ENCODE data around the gene MRPL45.

MRPL45 gene

DNA sequence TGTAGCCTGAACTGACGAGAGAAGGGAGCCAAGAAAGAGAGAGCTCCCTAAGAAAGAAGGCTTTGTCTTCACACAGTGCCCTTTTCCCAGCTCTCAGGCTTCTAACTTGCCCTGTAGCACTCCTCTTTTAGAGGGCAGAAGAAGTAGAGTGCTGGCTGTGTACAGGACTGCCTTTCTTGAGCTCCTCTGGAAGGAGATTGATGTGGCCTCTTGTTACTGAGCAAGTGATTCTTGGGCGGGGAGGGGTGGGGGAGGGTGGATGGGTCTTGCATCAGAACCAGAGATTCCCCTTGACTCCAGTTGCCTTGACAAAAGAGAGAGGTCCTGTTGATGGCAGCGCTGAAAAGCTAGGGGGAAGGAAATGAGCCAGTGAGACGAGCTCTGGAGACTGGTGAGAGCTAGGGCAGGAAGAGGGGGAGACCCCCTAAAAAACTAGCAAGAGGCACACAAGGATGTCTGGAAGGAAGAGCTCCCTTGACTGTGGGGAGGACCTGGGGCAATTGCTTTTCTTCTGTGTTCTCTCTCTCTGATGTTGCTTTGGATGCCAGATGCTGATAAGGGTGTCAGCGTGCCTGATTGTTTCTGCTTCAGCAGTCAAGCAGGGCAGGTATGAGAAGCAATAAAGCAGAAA lies 28.4 kb downstream of the MRPL45 start:
- DNase-seq, result no peak

DNA sequence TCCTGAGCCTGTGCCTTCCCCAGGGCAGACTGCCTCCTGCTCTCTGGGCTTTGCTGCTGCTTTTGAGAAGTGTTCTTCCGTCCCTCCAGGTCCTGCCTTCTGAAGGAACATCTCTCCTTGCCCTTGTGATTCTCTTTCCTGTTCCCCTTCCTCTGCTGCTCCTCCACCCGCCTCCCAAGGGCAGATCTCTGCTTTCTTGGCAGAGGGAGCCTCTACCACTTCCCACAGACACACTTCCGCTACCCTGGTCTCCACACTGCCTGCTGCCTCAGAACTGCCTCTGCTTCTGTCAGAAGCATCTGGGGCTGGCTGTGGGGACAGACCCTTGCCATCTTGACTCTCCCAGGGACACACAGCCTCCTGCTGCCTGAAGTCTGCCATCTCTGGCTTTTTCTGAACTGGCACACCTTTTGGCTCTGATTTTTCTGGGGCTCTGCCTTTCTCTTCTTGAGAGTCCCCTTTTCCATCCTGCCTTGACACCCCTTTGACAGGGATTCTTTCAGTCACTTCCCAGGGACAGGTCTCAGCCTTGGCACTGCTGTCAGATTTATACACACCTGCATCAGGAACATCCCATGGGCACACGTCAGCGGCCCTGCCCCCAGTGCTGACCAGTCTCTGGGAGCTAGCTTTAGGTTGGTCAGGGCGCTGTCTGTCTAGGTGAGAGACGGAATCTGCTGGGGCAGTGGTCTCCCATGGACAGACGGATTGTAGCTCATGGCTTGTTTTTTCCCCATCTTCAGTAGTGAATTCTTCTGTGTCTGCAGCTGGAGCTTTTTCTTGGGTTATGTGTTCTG lies 30.2 kb downstream of the MRPL45 start:
- no peak for DNase-seq

DNA sequence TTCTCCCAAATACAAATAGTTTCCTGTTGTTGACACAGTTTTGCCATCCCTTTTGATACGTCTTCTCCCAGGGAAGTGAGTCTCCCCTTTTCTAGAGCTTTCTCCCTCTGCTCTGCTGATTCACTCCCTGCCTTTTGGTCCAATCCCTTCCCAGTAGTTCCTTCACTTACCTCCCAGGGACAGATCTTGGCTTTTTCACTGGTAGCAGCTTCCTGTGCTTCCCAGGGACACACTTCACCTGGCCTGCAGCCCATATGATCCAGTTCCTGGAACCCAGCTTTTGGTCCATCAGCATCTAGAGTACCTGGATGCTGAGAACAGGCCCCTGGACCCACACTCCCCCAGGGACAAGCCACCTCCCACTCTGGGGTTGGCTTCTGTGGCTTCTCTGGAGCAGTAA lies 31.0 kb downstream of the MRPL45 start:
- DNase-seq, result no peak

DNA sequence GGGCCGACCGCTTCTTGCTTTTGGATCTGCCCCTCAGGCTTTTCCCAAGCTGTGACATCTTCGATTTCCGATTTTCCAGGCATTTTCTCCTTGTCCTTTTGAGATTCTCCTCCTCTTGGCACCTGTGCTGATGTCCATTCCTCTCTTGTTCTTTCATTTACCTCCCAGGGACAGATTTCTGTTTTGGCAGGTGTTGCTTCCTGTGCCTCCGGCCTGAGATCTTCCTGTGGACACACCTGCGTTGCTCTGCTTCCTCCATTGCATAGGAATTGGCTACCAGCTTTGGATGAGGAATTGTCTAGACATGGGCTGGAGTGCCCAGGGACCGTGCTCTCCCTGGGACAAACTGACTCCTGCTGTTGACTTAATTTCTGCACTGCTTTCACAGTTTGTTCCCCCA lies 31.7 kb downstream of the MRPL45 start:
- no peak for DNase-seq

DNA sequence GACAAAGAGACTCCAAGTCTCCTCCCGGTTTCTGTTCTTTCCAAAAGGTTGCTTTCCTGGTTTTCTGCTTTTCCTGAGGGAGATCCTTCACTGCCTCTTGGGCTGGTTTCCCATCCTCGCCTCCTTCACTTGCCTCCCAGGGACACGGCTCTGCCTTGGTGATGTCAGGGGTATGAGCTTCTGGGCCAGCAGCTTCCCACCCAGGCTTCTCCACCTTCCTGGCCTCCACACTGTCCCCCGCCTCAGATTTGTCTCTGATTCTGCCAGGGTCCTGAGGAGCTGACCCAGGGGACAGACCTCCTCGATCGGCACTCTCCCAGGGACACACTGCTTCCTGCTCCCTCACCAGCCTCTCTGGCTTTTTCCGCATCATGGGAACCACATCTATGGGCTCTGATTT lies 32.3 kb downstream of the MRPL45 start:
- no peak for DNase-seq

DNA sequence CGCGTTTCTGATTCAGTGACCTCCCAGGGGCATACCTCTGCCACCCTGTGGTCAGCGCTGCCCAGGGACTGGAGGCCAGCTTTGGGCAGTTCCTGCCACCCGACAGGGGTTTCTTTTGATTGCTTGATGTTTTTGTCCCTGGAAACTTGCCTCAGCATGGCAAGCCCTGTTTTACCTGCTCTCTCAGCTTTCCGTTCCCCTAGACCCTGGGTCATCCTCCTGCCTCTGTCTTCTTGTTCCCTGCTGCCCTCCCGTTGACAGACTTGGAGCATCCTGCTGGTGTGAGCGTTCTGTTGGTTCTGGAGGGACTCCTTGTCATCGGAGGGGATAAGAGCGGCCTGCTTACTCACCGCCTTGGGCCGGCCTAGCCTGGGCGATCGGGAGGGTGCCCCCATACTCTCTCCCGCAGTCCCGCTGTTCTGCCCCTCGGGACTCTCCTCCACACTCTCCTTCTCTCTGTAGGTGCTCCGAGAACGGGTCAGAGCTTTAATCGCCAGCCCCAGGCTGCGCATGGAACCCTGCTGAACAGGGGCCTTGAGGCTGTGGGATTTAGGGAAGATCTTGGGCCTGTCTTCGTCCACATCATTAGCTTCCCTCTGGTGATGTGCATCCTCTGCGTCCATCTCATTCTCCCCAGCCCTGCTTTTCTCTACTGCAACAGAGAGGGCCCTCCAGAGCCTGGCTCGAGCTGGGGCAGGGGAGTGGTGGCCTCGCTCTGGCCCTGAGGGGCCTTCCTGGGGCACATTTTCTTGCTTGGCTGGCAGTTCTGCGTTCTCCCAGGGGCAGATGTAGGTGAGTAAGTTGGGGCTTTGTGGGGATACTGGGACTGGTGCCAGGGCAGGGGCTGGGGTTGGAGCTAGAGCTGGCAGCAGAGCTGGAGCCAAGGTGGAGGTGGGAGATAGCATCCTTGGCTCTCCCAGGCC lies 33.1 kb downstream of the MRPL45 start:
- no peak for DNase-seq

DNA sequence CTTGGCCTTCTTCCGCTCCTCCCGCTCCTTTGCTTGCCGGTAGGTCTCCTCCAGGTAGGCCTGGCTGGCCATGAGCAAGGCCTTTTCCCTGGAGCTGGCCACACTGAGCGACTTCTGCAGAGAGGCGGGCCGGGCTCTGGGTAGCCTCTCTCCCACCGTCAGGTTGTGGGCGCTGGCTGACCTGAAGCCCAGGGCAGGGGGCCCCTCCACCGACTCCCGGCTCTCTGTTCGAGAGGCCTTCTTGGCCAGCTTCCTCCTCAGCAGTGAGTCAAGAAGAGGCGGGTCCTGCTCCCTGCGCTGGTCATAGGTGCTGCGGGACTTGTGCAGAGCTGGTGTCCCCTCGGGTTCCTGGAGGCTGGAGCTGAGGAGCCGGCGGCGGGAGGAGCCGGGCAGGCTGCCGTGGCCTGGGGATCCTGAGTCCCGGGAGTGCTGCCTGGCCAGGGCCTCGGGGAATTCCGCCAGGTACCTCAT lies 34.0 kb downstream of the MRPL45 start:
- no peak for DNase-seq

DNA sequence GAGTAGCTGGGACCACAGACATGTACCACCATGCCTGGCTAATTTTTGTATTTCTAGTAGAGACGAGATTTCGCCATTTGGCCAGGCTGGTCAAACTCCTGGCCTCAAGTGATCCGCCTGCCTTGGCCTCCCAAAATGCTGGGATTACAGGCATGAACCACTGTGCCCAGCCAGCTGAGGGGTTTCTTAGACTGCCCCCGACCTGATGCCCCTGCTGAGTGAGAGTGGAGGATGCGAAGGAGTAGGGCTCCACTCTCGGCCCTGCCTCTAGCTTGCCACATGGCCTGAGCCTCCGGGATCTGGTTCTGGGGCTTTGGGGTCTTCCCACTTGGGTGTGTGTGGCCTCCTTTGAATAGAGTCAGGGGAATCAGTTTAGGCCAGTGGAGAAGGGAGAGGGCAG lies 35.8 kb downstream of the MRPL45 start:
- no peak for DNase-seq

DNA sequence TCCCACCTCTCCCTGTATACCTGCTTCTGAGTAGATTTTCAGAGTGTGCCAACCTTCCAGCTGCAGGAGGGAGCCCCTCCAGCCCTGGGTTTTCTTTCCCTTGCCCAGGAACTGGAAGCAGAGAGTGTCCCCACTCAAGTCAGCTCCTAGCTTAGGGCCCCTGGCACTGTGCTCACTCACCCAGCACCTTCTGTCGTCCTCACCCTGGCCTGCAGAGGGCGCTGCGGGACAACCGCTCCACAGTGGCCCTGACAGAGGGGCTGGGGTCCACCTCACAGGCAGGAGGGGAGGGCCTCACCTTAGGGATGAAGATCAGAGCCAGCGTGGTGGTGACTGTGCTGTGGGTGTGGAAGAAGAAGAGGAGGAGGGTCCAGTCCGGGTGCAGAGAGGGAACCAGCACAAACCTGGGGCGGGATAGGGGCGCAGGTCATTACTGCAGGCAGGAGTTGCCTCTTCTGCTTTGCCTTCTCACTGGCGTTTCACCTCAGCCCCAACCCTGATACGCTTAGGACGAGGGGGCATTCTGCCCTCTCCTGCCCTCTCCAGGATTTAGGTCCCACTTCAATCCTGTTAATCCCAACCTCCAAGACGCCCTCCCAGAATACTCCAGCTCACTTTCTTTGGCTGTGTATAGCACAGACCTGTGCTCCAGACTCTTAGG lies 36.8 kb downstream of the MRPL45 start:
- DNase-seq, result no peak

DNA sequence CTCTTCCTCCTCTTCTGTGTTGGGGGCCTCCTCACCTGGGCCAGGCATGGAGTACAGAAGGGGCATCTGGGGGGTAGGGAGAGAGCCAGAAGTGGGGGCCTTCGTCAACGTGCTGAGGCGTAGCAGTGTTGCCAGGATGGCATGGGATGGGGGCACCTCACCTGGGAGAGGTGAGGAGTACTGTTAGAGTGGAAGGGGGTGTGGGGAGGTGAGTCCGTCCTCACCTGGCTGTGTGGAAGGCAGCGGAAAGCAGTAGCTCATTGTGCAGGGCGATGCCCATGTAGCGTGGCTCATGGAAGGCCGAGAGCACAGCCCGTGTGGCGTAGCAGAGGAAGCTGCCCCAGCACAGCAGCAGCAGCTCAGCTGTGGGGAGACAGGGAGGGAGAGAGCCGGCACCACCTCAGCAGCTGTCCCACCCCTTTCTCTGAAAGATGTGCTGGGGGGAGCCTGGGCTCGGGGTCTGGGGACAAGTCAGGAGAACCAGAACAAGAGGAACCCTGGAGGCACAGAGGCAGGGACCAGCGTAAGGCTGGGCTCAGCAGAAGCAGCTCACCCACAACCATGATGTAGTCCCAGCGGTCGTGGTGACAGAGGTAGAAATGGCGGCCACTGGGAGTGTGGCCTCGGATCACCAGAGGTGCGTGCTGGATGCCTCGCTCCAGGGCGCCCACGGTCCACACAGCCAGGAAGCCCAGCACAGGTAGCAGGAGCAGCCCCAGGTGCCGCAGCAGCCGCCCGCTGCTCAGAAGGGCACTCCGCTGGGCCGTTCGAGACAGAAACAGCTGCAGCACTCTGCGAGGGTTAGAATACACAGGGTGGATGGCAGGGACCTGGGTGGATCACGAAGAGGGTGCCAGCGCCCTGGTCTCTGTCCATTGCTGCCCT lies 37.8 kb downstream of the MRPL45 start:
- DNase-seq, result no peak

DNA sequence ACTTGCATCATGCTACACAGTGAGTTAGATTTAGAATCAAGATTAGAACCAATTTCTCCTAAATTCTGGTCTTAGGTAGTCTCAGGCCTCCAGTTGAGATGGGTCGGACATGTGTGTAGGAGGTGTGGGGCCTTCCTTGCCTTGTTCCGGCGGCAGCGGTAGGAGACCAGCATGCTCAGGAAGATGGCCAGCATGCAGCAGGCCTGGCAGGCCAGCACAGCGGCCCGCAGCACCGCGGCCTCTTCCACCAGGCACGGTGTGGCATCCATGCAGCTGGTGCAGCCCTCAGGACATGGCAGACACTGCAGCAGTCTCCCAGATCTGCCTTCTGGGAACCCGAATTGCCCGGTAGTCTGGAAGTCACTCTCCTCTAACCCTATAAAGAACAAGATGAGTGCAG lies 39.9 kb downstream of the MRPL45 start:
- no peak for DNase-seq

DNA sequence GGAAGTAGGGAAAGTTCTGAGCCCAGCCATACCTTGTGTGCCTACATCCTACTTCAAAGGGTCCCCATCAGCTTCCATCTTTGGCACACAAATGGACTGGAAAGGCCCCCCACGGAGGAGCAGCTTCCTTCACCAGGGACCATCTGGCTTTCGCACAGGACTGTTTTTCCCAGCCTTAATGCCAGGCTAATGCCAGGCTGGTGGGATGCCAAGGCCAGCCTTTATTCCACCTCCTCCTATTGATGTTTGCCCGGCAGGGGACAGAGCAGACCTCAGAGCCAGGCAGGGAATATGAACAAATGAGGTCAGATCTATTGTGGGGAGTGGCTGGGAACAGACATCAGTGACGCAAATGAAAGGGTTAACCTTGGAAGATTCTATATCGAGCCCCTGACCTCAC lies 41.1 kb downstream of the MRPL45 start:
- no peak for DNase-seq

DNA sequence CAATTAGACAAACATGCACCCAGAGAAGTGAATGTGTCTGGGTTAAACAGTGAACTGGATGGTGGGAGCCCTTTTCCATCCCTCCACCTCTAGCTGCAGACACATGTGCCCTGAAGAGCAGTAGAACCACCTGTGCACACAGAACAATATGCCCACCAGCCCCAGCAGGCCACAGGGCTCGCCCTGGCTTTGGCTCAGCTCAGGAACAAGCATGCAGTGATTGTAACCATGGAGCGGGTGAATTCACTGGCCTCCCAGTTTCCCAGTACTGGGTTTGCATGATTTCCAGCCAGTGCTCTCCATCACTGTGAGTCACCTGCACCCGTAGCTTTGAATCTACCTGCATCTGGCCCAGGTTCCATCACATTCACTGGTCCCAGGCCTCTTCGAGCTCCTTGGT lies 41.6 kb downstream of the MRPL45 start:
- no peak for DNase-seq

DNA sequence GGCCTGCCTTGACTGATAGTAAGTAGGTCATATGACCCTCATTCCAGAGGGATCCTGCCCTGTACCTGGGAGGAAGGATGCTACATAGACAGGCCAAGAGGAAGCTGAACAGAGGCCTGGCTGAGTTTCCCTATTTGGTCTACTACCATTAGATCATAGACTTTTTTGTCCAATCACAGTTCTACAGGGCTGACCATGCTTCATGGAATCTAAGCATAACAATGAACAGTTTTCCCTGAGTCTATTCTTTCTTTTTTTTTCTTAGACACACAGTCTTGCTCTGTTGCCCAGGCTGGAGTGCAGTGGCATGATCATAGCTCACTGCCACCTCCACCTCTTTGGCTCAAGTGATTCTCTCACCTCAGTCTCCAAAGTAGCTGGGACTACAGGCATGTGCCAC lies 42.9 kb downstream of the MRPL45 start:
- DNase-seq, result no peak

DNA sequence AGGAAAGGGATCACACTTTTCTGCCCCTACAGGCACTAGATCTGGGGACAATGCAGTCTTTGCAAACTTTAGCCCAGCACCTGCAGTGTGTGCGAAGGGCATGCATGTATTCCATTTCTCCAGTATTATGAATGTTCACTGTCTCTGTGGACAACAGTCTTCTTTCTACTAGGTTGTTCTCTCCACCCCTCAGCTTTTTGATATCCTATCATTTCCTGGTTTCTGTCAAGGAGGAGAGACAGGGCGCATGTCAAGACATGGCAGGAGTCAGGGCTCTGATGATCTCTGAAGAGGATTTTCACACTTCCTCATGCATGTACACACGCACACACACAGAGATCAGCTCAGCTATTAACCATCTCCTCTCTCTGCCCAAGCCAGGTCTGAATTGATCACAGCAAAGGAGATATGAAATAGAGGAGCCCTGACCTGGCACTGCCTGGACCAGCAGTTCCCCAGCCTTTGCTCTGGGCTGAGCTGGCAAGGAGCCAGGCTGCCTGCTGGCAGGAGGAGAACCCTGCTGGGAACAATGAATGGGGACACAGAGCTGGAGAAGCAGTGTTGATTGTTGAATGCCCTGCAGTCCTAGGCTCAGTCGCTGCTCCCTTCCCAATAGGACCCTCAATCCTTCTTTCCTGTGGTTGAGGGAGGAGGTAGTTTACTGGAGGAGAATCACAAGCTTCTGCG lies 44.2 kb downstream of the MRPL45 start:
- no peak for DNase-seq

DNA sequence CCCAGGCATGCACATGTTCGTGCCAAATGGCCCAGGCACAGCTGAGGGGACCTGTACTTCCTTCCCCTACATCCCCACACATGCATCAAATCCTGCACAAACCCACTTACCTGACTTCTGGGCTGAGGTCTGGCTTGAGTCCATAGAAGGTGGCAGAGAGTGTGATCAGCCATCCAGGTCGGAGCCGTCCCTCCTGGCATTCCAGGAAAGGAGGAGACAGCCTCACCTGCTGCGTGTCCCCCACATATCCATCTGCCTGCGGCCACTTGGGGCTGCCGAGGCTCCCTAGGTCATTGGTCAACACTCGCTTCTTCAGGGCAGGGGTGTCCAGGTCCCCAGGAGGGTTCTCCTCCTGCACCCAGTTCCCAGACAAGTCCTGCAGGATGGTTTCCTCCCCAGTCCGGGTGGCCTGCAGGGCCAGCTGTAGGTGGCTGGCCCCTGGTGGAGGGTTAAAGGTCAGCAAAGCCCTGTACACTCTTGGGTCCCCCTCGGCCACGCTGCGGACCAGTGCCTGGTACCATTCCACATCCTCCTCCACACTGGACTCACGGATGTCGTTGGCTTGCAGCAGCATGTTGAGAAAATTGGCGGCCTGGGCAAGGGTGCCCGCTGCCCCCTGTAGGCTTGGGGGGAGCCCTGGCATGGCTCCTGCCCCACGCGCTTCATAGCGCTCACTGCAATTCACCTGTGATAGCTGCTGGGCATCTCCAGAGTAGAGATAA lies 46.1 kb downstream of the MRPL45 start:
- DNase-seq, result no peak

DNA sequence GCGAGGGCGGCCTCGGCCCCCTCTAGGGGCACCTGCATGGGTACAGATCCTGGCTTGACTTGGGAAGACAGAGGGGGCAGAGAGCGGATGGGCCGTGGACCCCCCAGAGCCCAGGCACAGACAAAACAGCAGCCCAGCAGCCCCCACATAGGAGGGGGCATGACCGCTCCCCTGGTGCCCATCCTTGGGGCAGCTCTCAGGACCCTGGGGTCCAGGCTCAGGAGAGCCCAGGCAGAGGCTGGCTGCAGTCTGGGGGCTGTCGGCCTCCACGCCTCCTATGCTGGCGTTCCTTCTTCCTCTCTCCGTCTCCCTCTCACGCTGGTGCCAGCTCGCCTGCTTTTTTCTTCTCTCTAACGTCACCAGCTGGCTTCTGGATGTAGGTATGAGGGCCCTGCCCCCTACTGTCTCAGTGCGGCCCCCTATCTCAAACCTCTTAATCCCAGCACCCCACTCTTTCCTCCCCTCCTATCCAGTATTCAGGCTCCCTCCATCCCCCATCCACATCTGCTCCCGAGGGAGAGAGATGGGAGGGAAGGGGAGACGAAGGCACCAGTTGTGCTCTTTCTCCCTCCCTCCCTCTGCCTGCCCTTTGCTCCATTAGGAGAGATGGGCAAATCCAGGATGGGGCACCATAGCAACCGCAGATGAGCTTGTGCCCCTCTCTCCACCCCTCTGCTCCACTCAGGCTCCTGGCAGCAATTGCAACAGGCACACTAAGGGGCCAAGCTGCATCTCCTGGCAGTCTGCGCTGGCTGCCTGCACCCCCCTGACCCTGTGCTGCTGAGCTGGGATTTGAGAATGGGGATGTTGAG lies 46.8 kb downstream of the MRPL45 start, which contains the start of gene GPR179:
Gene GPR179 (minus strand): TSS at position 349 of the 812 bp plus-strand sequence. CDS start 167 bp downstream, at position 182.
- no peak for DNase-seq

DNA sequence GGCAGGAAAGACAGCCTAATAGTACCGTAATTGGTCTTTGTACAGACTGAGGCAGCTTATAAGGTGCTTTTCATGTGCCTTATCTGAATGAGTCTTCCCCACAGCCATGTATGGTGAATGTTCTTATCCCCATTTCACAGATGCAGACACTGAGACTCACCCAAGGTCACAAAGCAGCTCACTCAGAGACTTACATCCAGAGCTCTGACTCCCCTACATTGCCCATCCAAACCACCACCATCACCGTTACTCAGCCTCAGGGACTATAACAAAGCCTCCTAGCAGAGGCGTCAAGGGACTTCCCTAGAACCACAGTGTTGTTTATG lies 47.4 kb downstream of the MRPL45 start:
- DNase-seq, result no peak

DNA sequence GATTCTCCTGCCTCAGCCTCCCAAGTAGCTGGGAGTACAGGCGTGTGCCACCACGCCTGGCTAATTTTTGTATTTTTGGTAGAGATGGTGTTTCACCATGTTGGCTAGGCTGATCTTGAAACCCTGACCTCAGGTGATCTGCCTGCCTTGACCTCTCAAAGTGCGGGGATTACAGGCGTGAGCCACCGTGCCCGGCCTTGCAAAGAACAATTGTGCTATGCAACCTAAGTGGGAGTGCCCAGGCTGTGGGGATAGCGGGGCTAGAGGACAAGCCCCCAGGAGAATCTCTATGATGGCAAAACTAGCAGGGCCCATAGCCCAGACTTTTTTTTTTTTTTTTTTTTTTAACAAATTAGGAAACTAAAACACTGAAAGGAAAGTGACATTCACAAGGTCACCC lies 48.8 kb downstream of the MRPL45 start:
- no peak for DNase-seq

Measured in activated gamma-delta T cell (primary cell).